GM23338 (cell line): ENCODE measurements around the gene CHN2. TPM values are rescaled to one million over a fixed set of nuclear protein-coding genes. Genes with fewer than 3 reads are reported as not detected.

ENCODE experiments used
- ATAC-seq: fragments of 200-7000 bp; cut with Tn5 transposase; 3 replicates; pipeline ENCODE4 v1.9.1; 2020
- DNase-seq: peaks from one replicate; pipeline ENCODE4 v3.0.0-alpha.2; 2015; ENCODE audit warnings: low spot score
- H2AFZ ChIP-seq: fragments of 200-600 bp; sonication (generic); 2 replicates; pipeline ENCODE4 v1.8.0; 2016; ENCODE audit warnings: antibody characterized with exemption, mild to moderate bottlenecking, moderate library complexity
- H3F3A ChIP-seq: fragments of 200-600 bp; sonication (generic); replicated peaks from 2 replicates; pipeline ENCODE4 v1.8.0; 2017; ENCODE audit warnings: antibody characterized with exemption, mixed run types, low read depth
- H3K27ac ChIP-seq: fragments of 200-600 bp; sonication (generic); 2 replicates; pipeline ENCODE4 v1.6.1; 2016; ENCODE audit warnings: low read depth
- H3K27me3 ChIP-seq: fragments of 200-600 bp; sonication (generic); 2 replicates; pipeline ENCODE4 v1.8.0; 2016; ENCODE audit warnings: mild to moderate bottlenecking, mixed run types, moderate library complexity; ENCODE audit not compliant: insufficient read depth
- H3K36me3 ChIP-seq: fragments of 200-600 bp; sonication (generic); 2 replicates; pipeline ENCODE4 v1.8.0; 2016; ENCODE audit warnings: mild to moderate bottlenecking; ENCODE audit not compliant: insufficient read depth
- H3K4me1 ChIP-seq: fragments of 200-600 bp; sonication (generic); 2 replicates; pipeline ENCODE4 v1.8.0; 2016; ENCODE audit warnings: mild to moderate bottlenecking, moderate library complexity; ENCODE audit not compliant: insufficient read depth
- H3K4me2 ChIP-seq: fragments of 200-600 bp; sonication (generic); 2 replicates; pipeline ENCODE4 v1.7.1; 2017; ENCODE audit warnings: mixed run types
- H3K4me3 ChIP-seq: fragments of 200-600 bp; sonication (generic); 2 replicates; pipeline ENCODE4 v1.6.1; 2016; ENCODE audit warnings: mixed run types
- H3K79me2 ChIP-seq: fragments of 200-600 bp; sonication (generic); replicated peaks from 2 replicates; pipeline ENCODE4 v1.8.0; 2017; ENCODE audit warnings: mild to moderate bottlenecking; ENCODE audit not compliant: insufficient read depth
- H3K9me2 ChIP-seq: fragments of 200-600 bp; sonication (generic); 2 replicates; pipeline ENCODE4 v1.8.0; 2017; ENCODE audit not compliant: insufficient read depth
- H4K20me1 ChIP-seq: fragments of 200-600 bp; sonication (generic); replicated peaks from 2 replicates; pipeline ENCODE4 v1.8.0; 2017; ENCODE audit warnings: mild to moderate bottlenecking; ENCODE audit not compliant: insufficient read depth
- H3K27ac Mint-ChIP-seq: 2 replicates; pipeline ENCODE4 v1.8.0; 2020; ENCODE audit warnings: inconsistent platforms, mild to moderate bottlenecking, moderate library complexity, mixed read lengths
- H3K27me3 Mint-ChIP-seq: 3 replicates; pipeline ENCODE4 v1.8.0; 2022; ENCODE audit warnings: low read depth, mild to moderate bottlenecking, moderate library complexity, mixed read lengths, inconsistent platforms; ENCODE audit not compliant: insufficient read depth, poor library complexity
- H3K36me3 Mint-ChIP-seq: 3 replicates; pipeline ENCODE4 v1.8.0; 2021; ENCODE audit warnings: low read depth, mild to moderate bottlenecking, inconsistent platforms, moderate library complexity, mixed read lengths
- H3K4me1 Mint-ChIP-seq: 3 replicates; pipeline ENCODE4 v1.8.0; 2020; ENCODE audit warnings: mild to moderate bottlenecking, inconsistent platforms, mixed read lengths
- H3K4me3 Mint-ChIP-seq: 3 replicates; pipeline ENCODE4 v1.8.0; 2021; ENCODE audit warnings: moderate library complexity, mild to moderate bottlenecking, inconsistent platforms, mixed read lengths
- H3K9me3 Mint-ChIP-seq: 3 replicates; pipeline ENCODE4 v1.8.0; 2020; ENCODE audit warnings: moderate library complexity, mild to moderate bottlenecking, inconsistent platforms, mixed read lengths
- CREB1 ChIP-seq: fragments of 250-450 bp; sonication (Bioruptor Pico); IDR thresholded peaks from 2 replicates; pipeline ENCODE4 v1.5.0; 2020; ENCODE audit warnings: low read depth, mild to moderate bottlenecking, moderate library complexity
- ZNF331 ChIP-seq: fragments of 250-450 bp; sonication (Bioruptor Pico); IDR thresholded peaks from 2 replicates; pipeline ENCODE4 v1.5.0; 2020; ENCODE audit warnings: low read depth, mild to moderate bottlenecking, moderate library complexity
- polyA plus RNA-seq: library from polyadenylated mRNA; unstranded; fragments of >200 nt; fragmentation: Nextera tagmentation; extraction: Ambion mirVana; gene quantifications from 2 replicates; pipeline ENCODE4 v1.2.1, GENCODE V29; 2016
- total RNA-seq: library from RNA; depleted of rRNA; stranded (reverse); fragments of >200 nt; shearing (Covaris generic); gene quantifications from 2 replicates; pipeline ENCODE4 v1.2.3, GENCODE V29; 2014
- TF ChIP-seq, protein P1 (sequence below): fragments of 250-450 bp; sonication (Bioruptor Pico); IDR thresholded peaks from 2 replicates; pipeline ENCODE4 v1.5.0; 2020; ENCODE audit warnings: mild to moderate bottlenecking, moderate library complexity
- TF ChIP-seq, protein P2 (sequence below), 2 experiments: fragments of 200-600 bp in 1 of 2; sonication (generic) in 1 of 2; conservative IDR thresholded peaks; 2 replicates each; pipeline versions ENCODE4 v1.5.1 to v1.6.1; 2016 to 2017; ENCODE audit warnings: antibody characterized with exemption in 2 of 2, low read depth in 2 of 2, mild to moderate bottlenecking in 2 of 2, moderate library complexity in 1 of 2

The CHN2 gene
- total and polyA plus RNA-seq, 2 experiments from 2014 or later = 6.1 to 7.5 TPM

DNA sequence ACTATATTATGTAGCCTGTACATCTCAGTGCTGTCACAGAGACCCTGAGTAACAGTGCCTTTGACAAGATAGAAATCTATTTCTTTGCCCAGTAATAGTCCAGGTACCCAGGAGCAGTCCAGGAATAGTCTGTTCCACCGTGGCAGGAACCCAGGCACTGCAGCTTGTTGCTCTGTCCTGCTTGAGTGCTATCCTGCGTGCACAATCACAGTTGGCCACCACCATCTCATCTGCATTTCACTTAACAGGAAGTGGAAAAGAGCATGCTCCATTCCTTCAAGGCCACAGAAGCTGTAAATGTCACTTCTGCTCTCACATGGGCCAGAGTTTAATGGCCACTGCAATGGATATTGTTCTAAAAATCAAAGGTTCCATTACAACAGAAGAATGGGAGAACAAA is 307.6 kb downstream of the CHN2 start:
- 0 out of 2 replicates have a peak overlapping the region, but pooled peaks have one; percentile 17 for H3K4me2 ChIP-seq
- H3K27ac ChIP-seq = no peak overlapping the region
- Mint-ChIP-seq H3K9me3 (no peaks in the 10 kb centered on the region), H3K4me1 (peaks cover 17% of the 10 kb centered on the region), H3K36me3 (no peaks in the 10 kb centered on the region), H3K27me3 (peaks cover 4% of the 10 kb centered on the region), H3K27ac (no peak overlapping the region), H3K4me3 (no peak overlapping the region)
- H3K4me1 ChIP-seq = peaks cover 8% of the 10 kb centered on the region
- ATAC-seq = no peak; the same call in 2 of the 3 replicates
- TF ChIP-seq CREB1 (CRISPR knock-in tag) = no peak
- TF ChIP-seq, protein P1, sequence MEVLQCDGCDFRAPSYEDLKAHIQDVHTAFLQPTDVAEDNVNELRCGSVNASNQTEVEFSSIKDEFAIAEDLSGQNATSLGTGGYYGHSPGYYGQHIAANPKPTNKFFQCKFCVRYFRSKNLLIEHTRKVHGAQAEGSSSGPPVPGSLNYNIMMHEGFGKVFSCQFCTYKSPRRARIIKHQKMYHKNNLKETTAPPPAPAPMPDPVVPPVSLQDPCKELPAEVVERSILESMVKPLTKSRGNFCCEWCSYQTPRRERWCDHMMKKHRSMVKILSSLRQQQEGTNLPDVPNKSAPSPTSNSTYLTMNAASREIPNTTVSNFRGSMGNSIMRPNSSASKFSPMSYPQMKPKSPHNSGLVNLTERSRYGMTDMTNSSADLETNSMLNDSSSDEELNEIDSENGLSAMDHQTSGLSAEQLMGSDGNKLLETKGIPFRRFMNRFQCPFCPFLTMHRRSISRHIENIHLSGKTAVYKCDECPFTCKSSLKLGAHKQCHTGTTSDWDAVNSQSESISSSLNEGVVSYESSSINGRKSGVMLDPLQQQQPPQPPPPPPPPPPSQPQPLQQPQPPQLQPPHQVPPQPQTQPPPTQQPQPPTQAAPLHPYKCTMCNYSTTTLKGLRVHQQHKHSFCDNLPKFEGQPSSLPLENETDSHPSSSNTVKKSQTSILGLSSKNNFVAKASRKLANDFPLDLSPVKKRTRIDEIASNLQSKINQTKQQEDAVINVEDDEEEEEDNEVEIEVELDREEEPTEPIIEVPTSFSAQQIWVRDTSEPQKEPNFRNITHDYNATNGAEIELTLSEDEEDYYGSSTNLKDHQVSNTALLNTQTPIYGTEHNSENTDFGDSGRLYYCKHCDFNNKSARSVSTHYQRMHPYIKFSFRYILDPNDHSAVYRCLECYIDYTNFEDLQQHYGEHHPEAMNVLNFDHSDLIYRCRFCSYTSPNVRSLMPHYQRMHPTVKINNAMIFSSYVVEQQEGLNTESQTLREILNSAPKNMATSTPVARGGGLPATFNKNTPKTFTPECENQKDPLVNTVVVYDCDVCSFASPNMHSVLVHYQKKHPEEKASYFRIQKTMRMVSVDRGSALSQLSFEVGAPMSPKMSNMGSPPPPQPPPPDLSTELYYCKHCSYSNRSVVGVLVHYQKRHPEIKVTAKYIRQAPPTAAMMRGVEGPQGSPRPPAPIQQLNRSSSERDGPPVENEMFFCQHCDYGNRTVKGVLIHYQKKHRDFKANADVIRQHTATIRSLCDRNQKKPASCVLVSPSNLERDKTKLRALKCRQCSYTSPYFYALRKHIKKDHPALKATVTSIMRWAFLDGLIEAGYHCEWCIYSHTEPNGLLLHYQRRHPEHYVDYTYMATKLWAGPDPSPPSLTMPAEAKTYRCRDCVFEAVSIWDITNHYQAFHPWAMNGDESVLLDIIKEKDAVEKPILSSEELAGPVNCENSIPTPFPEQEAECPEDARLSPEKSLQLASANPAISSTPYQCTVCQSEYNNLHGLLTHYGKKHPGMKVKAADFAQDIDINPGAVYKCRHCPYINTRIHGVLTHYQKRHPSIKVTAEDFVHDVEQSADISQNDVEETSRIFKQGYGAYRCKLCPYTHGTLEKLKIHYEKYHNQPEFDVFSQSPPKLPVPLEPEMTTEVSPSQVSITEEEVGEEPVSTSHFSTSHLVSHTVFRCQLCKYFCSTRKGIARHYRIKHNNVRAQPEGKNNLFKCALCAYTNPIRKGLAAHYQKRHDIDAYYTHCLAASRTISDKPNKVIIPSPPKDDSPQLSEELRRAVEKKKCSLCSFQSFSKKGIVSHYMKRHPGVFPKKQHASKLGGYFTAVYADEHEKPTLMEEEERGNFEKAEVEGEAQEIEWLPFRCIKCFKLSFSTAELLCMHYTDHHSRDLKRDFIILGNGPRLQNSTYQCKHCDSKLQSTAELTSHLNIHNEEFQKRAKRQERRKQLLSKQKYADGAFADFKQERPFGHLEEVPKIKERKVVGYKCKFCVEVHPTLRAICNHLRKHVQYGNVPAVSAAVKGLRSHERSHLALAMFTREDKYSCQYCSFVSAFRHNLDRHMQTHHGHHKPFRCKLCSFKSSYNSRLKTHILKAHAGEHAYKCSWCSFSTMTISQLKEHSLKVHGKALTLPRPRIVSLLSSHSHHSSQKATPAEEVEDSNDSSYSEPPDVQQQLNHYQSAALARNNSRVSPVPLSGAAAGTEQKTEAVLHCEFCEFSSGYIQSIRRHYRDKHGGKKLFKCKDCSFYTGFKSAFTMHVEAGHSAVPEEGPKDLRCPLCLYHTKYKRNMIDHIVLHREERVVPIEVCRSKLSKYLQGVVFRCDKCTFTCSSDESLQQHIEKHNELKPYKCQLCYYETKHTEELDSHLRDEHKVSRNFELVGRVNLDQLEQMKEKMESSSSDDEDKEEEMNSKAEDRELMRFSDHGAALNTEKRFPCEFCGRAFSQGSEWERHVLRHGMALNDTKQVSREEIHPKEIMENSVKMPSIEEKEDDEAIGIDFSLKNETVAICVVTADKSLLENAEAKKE (CRISPR knock-in tag) = no peak
- H3K36me3 ChIP-seq = no peaks in the 10 kb centered on the region
- no peaks in the 10 kb centered on the region for H4K20me1 ChIP-seq
- peaks cover 8% of the 10 kb centered on the region for H3K9me2 ChIP-seq
- no peaks in the 10 kb centered on the region for H3K27me3 ChIP-seq
- H3K4me3 ChIP-seq = no peak overlapping the region
- H3F3A ChIP-seq = no peaks in the 10 kb centered on the region
- DNase-seq = no peak
- no peak overlapping the region for H2AFZ ChIP-seq
- H3K79me2 ChIP-seq = no peaks in the 10 kb centered on the region

DNA sequence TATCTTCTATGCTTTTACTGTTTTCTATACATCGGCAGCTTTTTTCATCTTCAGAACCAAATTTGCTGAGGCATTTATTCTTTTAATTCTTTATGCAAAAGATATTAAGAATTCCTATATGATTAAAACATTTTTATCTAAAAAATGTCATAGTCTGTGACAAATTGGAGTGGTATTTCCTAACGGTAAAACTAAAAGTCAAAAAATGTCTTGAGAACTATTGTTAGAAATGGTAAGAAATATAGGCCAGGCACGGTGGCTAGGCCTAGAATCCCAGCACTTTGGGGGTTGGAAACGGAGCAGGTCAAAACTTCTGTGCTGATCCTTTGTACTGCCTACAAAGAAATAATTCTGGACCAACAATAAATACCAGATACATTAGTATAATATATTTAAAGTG is 311.4 kb downstream of the CHN2 start:
- Histone ChIP-seq H3K9me2 (peaks cover 8% of the 10 kb centered on the region), H3K79me2 (no peaks in the 10 kb centered on the region), H3K27me3 (no peaks in the 10 kb centered on the region), H3K36me3 (no peaks in the 10 kb centered on the region), H3F3A (no peaks in the 10 kb centered on the region), H3K4me3 (no peak overlapping the region), H3K4me1 (peaks cover 8% of the 10 kb centered on the region), H3K4me2 (no peak overlapping the region), H4K20me1 (no peaks in the 10 kb centered on the region), H2AFZ (no peak overlapping the region), H3K27ac (no peak overlapping the region)
- H3K27me3 Mint-ChIP-seq = peaks cover 6% of the 10 kb centered on the region
- H3K9me3 Mint-ChIP-seq = no peaks in the 10 kb centered on the region
- H3K36me3 Mint-ChIP-seq = peaks cover 3% of the 10 kb centered on the region; the same call in 1 of the 3 replicates
- H3K4me1 Mint-ChIP-seq = peaks cover 16% of the 10 kb centered on the region
- no peak for ATAC-seq
- H3K27ac Mint-ChIP-seq = no peak overlapping the region
- no peak overlapping the region for H3K4me3 Mint-ChIP-seq
- no peak for DNase-seq
- TF ChIP-seq, protein P2, sequence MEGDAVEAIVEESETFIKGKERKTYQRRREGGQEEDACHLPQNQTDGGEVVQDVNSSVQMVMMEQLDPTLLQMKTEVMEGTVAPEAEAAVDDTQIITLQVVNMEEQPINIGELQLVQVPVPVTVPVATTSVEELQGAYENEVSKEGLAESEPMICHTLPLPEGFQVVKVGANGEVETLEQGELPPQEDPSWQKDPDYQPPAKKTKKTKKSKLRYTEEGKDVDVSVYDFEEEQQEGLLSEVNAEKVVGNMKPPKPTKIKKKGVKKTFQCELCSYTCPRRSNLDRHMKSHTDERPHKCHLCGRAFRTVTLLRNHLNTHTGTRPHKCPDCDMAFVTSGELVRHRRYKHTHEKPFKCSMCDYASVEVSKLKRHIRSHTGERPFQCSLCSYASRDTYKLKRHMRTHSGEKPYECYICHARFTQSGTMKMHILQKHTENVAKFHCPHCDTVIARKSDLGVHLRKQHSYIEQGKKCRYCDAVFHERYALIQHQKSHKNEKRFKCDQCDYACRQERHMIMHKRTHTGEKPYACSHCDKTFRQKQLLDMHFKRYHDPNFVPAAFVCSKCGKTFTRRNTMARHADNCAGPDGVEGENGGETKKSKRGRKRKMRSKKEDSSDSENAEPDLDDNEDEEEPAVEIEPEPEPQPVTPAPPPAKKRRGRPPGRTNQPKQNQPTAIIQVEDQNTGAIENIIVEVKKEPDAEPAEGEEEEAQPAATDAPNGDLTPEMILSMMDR (conservative IDR thresholded peaks at IDR 0.05; ENCODE audit: low read depth in 2 of 2) = no peak
- TF ChIP-seq ZNF331 (CRISPR knock-in tag) = no peak
- TF ChIP-seq, protein P1 (CRISPR knock-in tag) = no peak
